Activated CD8-positive, alpha-beta T cell treated with anti-CD3 and anti-CD28 coated beads for 36 hours (primary cell): ENCODE data around the gene CLEC2L. TPM values are rescaled to one million over a fixed set of nuclear protein-coding genes. Genes with fewer than 3 reads are reported as not detected.

Source experiments
- ATAC-seq: fragments of 200-7000 bp; cut with Tn5 transposase; one replicate; pipeline ENCODE4 v1.10.0; 2021; ENCODE audit warnings: mild to moderate bottlenecking, moderate library complexity
- CTCF ChIA-PET: fragments of 350-600 bp; sonication (Branson Sonifier 250); formaldehyde crosslinking; loops from one replicate; lab custom pipeline; 2021; ENCODE audit warnings: antibody characterized with exemption; lab: Charles Lee
- POLR2A ChIA-PET: fragments of 350-600 bp; sonication (Branson Sonifier 250); formaldehyde crosslinking; loops from one replicate; lab custom pipeline; 2021; ENCODE audit warnings: antibody characterized with exemption; lab: Charles Lee
- DNase-seq: peaks from one replicate; pipeline ENCODE4 v3.0.0-alpha.2; 2020
- H3K27ac Mint-ChIP-seq: one replicate; pipeline ENCODE4 v1.8.0; 2021; ENCODE audit warnings: mild to moderate bottlenecking, mixed read lengths
- H3K27me3 Mint-ChIP-seq: one replicate; pipeline ENCODE4 v1.8.0; 2021; ENCODE audit warnings: mixed read lengths
- H3K36me3 Mint-ChIP-seq: one replicate; pipeline ENCODE4 v1.8.0; 2021; ENCODE audit warnings: low read depth, mixed read lengths
- H3K4me1 Mint-ChIP-seq: one replicate; pipeline ENCODE4 v1.8.0; 2021; ENCODE audit warnings: low read depth, mixed read lengths
- H3K4me3 Mint-ChIP-seq: one replicate; pipeline ENCODE4 v1.8.0; 2021; ENCODE audit warnings: mild to moderate bottlenecking, moderate library complexity, mixed read lengths
- H3K9me3 Mint-ChIP-seq: one replicate; pipeline ENCODE4 v1.8.0; 2021; ENCODE audit warnings: mixed read lengths
- intact Hi-C: fragments of 100-400 bp; cut with micrococcal nuclease; formaldehyde crosslinking; loops from one replicate; pipeline ENCODE4 v1.10.0; 2022
- total RNA-seq, 2 experiments: library from RNA; stranded (reverse); gene quantifications; one replicate each; pipeline ENCODE4 v1.2.3, GENCODE V29; 2021
- TF ChIP-seq, protein P1 (sequence below): fragments of 200-600 bp; IDR thresholded peaks from one replicate; pipeline ENCODE4 v1.8.0; 2022; ENCODE audit warnings: antibody characterized with exemption, mild to moderate bottlenecking

CLEC2L gene
- total RNA-seq, 2 experiments from 2014 or later = not detected

DNA sequence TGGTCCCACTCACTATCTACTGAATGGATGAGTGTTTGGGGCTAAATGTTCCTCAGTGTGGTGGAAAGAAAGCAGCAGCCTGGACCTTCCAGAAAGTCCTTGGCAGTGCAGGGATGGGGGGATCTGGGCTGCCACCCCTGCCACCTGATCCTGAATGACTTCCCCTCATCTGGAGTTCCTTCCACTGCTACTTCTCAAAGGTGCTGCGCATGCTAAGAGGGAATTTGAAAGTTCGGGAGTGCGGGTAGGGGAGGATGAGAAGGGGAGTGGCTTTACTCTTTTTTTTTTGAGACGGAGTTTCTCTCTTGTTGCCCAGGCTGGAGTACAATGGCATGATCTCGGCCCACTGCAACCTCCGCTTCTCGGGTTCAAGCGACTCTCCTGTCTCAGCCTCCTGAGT lies 41.4 kb upstream of the CLEC2L start:
- Mint-ChIP-seq H3K4me1 (peaks cover 4% of the 10 kb centered on the region), H3K4me3 (peak overlapping the region; percentile 54), H3K9me3 (no peaks in the 10 kb centered on the region), H3K27me3 (peaks cover 22% of the 10 kb centered on the region), H3K36me3 (no peaks in the 10 kb centered on the region), H3K27ac (no peak overlapping the region)
- ChIA-PET CTCF (no interaction called here), POLR2A (interaction anchor here (0.7 kb wide), 1 partner anchor 1452 kb away, joined by 3 read pairs; no protein-coding TSS in a partner anchor)
- DNase-seq = no peak
- TF ChIP-seq, protein P1, sequence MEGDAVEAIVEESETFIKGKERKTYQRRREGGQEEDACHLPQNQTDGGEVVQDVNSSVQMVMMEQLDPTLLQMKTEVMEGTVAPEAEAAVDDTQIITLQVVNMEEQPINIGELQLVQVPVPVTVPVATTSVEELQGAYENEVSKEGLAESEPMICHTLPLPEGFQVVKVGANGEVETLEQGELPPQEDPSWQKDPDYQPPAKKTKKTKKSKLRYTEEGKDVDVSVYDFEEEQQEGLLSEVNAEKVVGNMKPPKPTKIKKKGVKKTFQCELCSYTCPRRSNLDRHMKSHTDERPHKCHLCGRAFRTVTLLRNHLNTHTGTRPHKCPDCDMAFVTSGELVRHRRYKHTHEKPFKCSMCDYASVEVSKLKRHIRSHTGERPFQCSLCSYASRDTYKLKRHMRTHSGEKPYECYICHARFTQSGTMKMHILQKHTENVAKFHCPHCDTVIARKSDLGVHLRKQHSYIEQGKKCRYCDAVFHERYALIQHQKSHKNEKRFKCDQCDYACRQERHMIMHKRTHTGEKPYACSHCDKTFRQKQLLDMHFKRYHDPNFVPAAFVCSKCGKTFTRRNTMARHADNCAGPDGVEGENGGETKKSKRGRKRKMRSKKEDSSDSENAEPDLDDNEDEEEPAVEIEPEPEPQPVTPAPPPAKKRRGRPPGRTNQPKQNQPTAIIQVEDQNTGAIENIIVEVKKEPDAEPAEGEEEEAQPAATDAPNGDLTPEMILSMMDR = no peak
- intact Hi-C loops = no loop called here
- no peak for ATAC-seq

DNA sequence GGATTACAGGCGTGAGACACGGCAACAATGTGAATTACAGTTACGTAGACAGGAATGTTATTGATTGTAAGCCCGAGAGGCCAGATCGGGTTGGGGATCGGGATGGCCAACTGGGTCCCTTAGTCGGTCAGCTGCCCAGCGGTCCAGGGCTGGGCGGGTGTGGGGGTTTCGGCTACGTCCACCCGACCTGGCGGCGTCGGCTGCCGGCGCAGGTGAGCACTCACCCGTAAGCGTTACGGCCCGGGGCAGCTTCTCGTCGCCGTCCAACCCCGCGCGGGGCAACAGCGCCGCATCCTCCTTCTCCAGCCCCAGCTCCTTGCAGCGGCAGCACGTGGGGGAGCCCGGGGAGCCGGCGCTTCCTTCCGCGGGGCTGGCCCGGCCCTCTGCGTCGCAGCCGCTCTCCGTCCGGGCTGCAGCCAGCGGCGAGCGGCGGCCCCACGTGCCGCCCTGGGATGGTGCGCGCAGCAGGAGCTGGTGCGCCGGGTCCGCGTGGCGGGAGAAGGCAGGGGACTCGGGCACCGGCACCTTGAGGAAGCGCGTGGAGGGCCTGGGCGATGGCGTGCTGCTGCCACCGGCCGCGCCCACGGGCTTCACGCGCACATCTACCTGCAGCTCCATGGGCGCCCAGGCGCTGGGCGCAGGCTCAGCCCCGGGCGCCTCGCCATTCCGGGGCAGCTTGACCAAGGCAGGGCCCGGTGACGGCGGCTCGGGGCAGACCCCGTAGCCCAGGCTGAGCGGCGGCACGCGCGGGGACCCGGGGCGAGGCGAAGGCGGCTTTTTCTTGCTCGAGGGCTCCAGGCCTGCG lies 40.6 kb upstream of the CLEC2L start:
- ChIA-PET CTCF (interaction anchor here (1.0 to 1.1 kb wide), 3 partner anchors 48 to 138 kb away, joined by 3 to 7 read pairs (median 4); no protein-coding TSS in a partner anchor), POLR2A (interaction anchor here (0.7 kb wide), 1 partner anchor 1451 kb away, joined by 3 read pairs; no protein-coding TSS in a partner anchor)
- intact Hi-C loops = no loop called here
- TF ChIP-seq, protein P1 = no peak
- H3K9me3 Mint-ChIP-seq = no peaks in the 10 kb centered on the region
- peak overlapping the region; percentile 54 for H3K4me3 Mint-ChIP-seq
- ATAC-seq (peak; percentile 45), DNase-seq (peak; percentile 32)
- peaks cover 4% of the 10 kb centered on the region for H3K4me1 Mint-ChIP-seq
- no peak overlapping the region for H3K27ac Mint-ChIP-seq
- H3K27me3 Mint-ChIP-seq = peaks cover 22% of the 10 kb centered on the region
- no peaks in the 10 kb centered on the region for H3K36me3 Mint-ChIP-seq

DNA sequence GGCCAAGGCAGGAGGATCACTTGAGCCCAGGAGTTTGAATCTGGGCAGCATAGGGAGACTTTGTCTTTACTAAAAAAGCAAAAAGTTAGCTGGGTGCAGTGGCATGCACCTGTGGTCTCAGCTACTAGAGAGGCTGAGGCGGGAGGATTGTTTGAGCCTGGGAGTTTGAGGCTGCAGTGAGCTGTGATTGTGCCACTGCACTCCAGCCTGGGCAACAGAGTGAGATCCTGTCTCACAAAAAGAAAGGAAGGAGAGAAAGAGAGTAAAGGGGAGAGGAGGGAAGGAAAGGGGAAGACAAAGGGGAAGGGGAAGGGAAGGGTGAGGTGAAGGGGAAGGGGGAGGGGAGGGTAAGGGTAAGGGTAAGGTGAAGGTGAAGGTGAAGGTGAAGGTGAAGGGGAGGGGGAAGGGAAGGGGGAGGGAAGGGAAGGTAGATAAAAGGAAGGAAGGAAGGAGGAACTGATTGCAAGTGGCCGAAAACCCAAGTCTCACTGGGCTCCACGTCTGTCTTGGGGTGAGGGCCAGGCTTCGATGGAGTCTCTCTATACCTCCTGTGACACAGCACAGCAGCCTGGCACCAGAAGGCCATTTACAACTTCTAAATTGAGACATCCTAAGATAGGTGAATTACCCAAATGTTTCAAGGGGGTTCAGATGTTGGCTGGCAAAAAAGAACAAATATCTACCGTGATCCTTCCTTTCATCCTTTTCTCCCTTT lies 36.0 kb upstream of the CLEC2L start:
- ChIA-PET CTCF (interaction anchor here (0.5 to 1.2 kb wide), 3 partner anchors 12 to 160 kb away, joined by 3 to 5 read pairs (median 4); no protein-coding TSS in a partner anchor), POLR2A (no interaction called here)
- no peaks in the 10 kb centered on the region for H3K36me3 Mint-ChIP-seq
- ATAC-seq = no peak
- TF ChIP-seq, protein P1 = no peak
- intact Hi-C loops = no loop called here
- no peak overlapping the region for H3K27ac Mint-ChIP-seq
- no peaks in the 10 kb centered on the region for H3K9me3 Mint-ChIP-seq
- H3K27me3 Mint-ChIP-seq = peaks cover 9% of the 10 kb centered on the region
- H3K4me3 Mint-ChIP-seq = no peak overlapping the region
- no peak for DNase-seq
- peaks cover 2% of the 10 kb centered on the region for H3K4me1 Mint-ChIP-seq

DNA sequence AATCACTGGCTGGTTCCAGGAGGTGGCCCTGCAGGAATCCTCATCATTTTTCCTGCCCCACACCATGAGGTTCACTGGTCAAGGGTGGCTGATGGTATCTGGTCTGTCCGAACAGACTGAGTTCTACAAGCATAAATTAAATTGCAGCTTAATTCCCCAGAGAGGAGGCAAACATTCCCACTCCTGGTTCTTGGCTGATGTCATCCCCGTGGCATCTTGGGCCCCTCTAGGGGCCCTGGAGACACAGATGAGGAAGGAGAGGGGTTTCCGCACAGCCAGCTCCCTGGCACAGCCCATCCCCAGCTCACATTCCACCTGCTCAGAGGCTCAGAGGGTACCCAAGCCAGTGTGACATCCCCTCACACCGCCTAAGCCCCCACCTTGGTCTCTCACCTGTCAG lies 34.7 kb upstream of the CLEC2L start:
- ChIA-PET POLR2A (no interaction called here), CTCF (interaction anchor here (0.6 to 4.5 kb wide), 3 partner anchors 12 to 113 kb away, joined by 3 to 22 read pairs (median 6); no protein-coding TSS in a partner anchor)
- peaks cover 5% of the 10 kb centered on the region for H3K9me3 Mint-ChIP-seq
- H3K36me3 Mint-ChIP-seq = no peaks in the 10 kb centered on the region
- H3K4me3 Mint-ChIP-seq = no peak overlapping the region
- no peak overlapping the region for H3K27ac Mint-ChIP-seq
- intact Hi-C loops = no loop called here
- peaks cover 8% of the 10 kb centered on the region for H3K27me3 Mint-ChIP-seq
- DNase-seq (no peak), ATAC-seq (no peak)
- TF ChIP-seq, protein P1 = no peak
- H3K4me1 Mint-ChIP-seq = peaks cover 2% of the 10 kb centered on the region
